HUES48 (cell line): ENCODE measurements around the gene WNT7A.
A peak's percentile ranks its signal among the peaks of the same experiment; 100 is the strongest.

Experiments used
- H3K27ac ChIP-seq: one replicate; pipeline ENCODE4 v1.7.0; 2013; ENCODE audit warnings: low read depth, low read length, inconsistent platforms
- H3K27me3 ChIP-seq: 2 replicates; pipeline ENCODE4 v1.6.1; 2013; ENCODE audit warnings: mild to moderate bottlenecking, low read length; ENCODE audit not compliant: control insufficient read depth, insufficient read depth
- H3K36me3 ChIP-seq: 2 replicates; pipeline ENCODE4 v1.6.1; 2013; ENCODE audit warnings: low read length; ENCODE audit not compliant: control insufficient read depth, insufficient read depth
- H3K4me1 ChIP-seq: 2 replicates; pipeline ENCODE4 v1.6.1; 2013; ENCODE audit warnings: mild to moderate bottlenecking, low read length; ENCODE audit not compliant: control insufficient read depth, insufficient read depth
- H3K4me3 ChIP-seq: 2 replicates; pipeline ENCODE4 v1.5.1; 2013; ENCODE audit warnings: mild to moderate bottlenecking, low read depth, low read length
- H3K9ac ChIP-seq: 2 replicates; pipeline ENCODE4 v1.6.1; 2013; ENCODE audit warnings: mild to moderate bottlenecking, low read depth, low read length, moderate library complexity
- H3K9me3 ChIP-seq: 2 replicates; pipeline ENCODE4 v1.6.1; 2013; ENCODE audit warnings: low read length; ENCODE audit not compliant: control insufficient read depth, insufficient read depth

Gene WNT7A

DNA sequence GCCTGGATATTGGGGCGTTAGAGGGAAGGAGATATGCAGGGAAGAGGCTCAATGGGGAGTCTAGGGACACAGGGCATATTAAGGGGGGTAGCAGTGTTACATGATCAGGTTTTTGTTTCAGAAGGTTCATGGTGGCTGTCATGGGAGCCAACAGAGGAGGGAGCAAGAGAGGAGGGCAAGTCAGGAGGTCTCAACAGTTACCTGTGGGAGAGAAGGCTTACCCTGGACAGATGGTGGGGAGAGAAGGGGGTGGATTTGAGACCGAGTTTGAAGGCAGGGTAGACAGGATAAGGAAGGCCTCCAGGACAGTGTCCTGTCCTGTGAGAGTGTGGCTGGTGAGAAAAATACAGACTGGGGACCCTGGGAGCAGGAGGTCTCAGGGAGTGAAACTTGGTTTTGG is 3.8 kb upstream of the WNT7A start:
- H3K9ac ChIP-seq: no peak overlapping the region
- peaks cover 62% of the 10 kb centered on the region for H3K27me3 ChIP-seq
- no peaks in the 10 kb centered on the region for H3K36me3 ChIP-seq
- peaks cover 7% of the 10 kb centered on the region; the same call in 1 of the 2 replicates for H3K4me1 ChIP-seq
- no peak overlapping the region for H3K4me3 ChIP-seq
- no peak overlapping the region for H3K27ac ChIP-seq
- no peaks in the 10 kb centered on the region for H3K9me3 ChIP-seq

DNA sequence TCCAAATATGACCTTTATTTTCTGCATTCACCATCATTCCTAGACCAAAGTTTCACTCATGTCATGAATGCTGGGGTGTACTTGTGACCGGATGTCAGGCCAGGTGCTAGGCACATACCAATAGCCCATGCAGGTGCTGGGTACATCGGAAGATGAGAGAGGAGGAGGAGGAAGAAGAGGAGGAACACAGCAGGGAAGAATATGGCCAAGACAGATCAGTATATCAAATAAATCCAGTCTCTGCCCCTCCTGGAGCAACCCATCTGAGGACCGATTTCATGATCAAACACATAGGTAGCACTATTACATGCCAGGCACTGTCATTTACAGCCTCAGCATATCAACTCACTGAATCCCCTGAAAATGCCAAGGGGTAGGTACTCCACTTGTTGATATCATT is 3.0 kb upstream of the WNT7A start:
- H3K9me3 ChIP-seq: no peaks in the 10 kb centered on the region
- no peak overlapping the region for H3K4me3 ChIP-seq
- peaks cover 70% of the 10 kb centered on the region for H3K27me3 ChIP-seq
- H3K27ac ChIP-seq: no peak overlapping the region
- H3K9ac ChIP-seq: no peak overlapping the region
- H3K4me1 ChIP-seq: peaks cover 9% of the 10 kb centered on the region; the same call in 1 of the 2 replicates
- no peaks in the 10 kb centered on the region for H3K36me3 ChIP-seq

DNA sequence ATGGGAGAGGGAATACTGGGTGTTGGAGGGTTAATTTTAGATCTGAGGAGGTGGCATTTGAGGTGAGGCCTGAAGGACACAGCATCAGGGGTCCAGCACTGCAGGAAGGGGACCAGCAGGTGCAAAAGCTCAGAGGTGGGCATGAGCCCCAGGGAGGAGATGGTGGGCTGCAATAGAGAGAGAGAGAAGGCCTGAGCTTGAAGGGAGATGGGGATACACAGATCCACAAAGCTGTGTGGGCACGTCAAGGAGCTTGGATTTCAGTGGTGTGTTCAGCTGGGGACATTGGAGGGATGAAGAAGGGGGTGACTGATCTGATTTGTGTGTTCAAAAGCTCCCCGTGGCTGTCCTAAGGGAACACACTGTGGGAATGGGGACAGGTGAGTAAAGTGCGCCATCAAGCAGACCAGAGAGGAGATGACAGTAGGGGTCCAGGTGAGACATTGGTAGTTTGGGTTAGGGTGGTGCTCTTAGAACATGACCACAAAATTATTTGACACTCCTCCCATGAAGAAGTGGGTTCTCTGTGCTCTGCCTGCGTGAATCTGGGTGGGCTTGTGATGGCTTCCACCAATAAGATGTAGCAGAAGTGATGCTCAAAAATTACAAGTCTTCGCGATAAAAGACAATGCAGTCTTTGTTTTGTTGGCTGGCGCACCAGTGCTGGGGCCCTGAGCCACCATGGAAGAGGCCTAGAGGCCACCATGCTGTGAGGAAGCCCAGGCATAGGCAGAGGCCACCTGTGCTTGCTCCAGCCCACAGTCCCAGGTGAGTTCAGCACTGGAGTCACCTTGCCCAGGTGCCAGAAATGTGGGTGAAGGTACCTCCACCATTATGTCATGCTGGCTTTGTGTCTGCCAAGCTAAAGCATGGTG is 1.9 kb upstream of the WNT7A start:
- no peak overlapping the region for H3K4me3 ChIP-seq
- no peaks in the 10 kb centered on the region for H3K9me3 ChIP-seq
- H3K27me3 ChIP-seq: peaks cover 81% of the 10 kb centered on the region
- H3K27ac ChIP-seq: no peak overlapping the region
- no peaks in the 10 kb centered on the region for H3K36me3 ChIP-seq
- no peak overlapping the region for H3K9ac ChIP-seq
- peaks cover 9% of the 10 kb centered on the region; the same call in 1 of the 2 replicates for H3K4me1 ChIP-seq

DNA sequence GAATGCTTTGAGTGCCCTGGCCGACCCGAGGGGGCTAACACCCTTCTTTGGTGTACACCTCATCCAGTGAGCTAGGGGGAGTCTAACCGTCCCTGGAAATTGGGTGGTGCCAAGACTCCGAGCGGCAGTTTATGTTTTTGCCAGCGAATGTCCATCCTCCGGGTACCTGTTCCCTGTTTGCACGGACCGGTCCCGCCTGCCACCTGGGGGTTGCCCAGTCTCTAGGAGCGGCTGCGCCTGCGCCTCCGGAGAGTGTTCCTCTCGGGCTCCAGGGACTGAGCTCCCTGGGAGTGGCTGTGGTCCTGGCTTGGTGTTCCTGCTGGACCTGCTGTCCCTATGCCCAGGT is 913 bp upstream of the WNT7A start:
- Histone ChIP-seq H3K9ac (no peak overlapping the region), H3K4me1 (peaks cover 9% of the 10 kb centered on the region; the same call in 1 of the 2 replicates), H3K9me3 (no peaks in the 10 kb centered on the region), H3K27me3 (peaks cover 86% of the 10 kb centered on the region), H3K27ac (no peak overlapping the region), H3K36me3 (no peaks in the 10 kb centered on the region), H3K4me3 (peak overlapping the region; percentile 71)

DNA sequence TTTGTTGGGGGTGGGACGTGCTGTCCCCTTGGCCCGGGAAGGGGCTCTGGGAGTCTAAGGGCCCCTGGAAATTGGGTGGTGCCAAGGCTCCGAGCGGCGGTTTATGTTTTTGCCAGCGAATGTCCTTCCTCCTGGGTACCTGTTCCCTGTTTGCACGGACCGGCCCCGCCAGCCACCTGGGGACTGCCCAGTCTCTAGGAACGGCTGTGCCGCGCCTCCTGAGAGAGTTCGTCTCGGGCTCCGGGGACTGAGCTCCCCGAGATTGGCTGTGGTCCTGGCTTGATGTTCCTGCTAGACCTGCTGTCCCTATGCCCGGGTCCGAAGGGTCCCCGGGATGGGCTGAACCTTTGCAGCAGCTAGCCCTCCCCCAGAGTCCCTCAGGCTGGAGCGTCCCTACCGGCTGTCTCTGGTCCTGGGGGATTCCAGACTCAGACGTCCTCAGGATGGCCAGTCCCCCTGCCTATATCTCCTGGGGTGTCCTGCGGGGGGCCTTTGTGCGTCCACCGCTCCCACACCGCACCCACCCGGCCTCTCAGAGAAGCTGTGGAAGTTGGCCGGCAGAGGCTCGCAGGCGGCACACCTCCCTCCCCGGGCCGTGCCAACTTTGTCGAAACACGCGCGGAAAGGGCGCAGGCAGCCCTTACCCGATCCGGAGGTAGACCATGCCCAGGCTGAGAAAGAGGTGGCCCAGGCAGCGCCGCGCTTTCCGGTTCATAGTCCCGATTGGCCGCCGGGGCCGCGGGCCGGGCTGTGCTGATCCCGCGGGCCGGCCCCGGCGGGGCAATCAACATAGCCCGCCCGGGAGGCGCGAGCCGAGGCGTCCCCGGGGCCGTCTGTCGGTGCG is 547 bp downstream of the WNT7A start:
- H3K27me3 ChIP-seq: peaks cover 99% of the 10 kb centered on the region
- no peak overlapping the region for H3K27ac ChIP-seq
- no peak overlapping the region for H3K9ac ChIP-seq

DNA sequence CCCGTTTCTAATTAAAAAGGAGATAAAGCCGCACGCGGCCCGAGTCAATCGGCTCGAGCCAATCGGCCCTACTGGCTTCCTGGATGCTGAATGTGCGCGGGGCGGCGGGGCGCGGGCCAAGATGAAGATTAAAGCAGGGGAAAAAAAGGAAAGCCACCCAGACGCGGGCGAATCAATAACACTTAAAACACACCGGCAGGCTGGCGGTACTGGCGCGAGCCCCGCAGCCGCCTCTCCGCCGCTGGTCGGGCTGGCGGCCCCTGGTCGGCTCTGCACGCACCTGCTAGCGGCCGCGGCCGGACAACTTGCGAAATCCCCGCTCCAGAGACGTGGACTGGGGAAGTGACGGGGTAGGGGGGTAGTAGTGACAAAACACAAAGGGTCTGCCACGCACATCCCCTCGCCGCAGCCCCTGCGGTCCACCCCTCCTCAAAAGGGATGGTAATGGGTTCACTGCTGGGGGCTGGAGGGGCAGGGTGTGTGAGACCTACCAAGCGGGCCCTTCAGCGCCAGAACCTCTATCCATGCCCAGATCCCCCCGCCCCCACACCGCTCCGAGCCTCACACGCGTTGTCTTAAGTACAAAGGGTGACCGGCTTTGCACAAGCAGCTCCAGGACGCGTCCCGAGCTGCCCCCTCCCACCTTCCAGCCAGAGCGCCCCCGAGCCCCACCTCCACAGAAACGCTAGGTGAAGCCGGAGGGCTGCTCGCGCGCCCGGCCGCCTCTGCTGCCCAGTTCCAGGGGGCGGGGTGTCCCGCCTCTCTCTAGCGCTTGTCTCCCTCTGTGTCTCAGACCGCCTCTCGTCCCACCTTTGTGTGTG is 1.4 kb downstream of the WNT7A start:
- H3K27ac ChIP-seq: no peak overlapping the region
- H3K4me1 ChIP-seq: peaks cover 13% of the 10 kb centered on the region
- H3K9me3 ChIP-seq: no peaks in the 10 kb centered on the region
- H3K9ac ChIP-seq: no peak overlapping the region
- no peaks in the 10 kb centered on the region for H3K36me3 ChIP-seq
- H3K4me3 ChIP-seq: peak overlapping the region; percentile 61
- H3K27me3 ChIP-seq: peaks cover 95% of the 10 kb centered on the region

More for the DNA sequence above, 547 bp downstream of the WNT7A start:
- Histone ChIP-seq H3K36me3 (no peaks in the 10 kb centered on the region), H3K9me3 (no peaks in the 10 kb centered on the region), H3K4me1 (peaks cover 9% of the 10 kb centered on the region; the same call in 1 of the 2 replicates), H3K4me3 (peak overlapping the region; percentile 61)

DNA sequence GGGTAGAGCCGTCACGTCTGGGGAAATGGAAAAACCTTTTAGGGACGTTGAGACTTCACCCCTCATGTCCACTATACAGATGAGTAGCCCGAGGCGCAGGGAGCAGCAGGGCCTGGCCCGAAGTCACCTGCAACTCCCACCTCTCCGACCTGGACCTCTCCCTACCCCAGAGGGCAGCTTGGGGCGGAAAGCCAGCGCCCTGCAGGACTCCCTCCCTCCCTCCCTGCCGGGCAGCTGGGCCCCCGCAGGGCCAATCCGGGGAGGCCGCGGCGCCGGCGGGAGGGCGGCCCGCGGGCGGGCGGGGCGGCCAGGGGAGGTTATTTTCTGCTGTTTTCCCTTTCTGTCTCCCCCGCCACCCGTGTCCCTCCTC is 2.0 kb downstream of the WNT7A start:
- Histone ChIP-seq H3K9me3 (no peaks in the 10 kb centered on the region), H3K36me3 (no peaks in the 10 kb centered on the region), H3K27ac (no peak overlapping the region), H3K27me3 (peaks cover 89% of the 10 kb centered on the region), H3K9ac (no peak overlapping the region), H3K4me1 (peaks cover 19% of the 10 kb centered on the region), H3K4me3 (peak overlapping the region; percentile 61; the same call in 1 of the 2 replicates)

DNA sequence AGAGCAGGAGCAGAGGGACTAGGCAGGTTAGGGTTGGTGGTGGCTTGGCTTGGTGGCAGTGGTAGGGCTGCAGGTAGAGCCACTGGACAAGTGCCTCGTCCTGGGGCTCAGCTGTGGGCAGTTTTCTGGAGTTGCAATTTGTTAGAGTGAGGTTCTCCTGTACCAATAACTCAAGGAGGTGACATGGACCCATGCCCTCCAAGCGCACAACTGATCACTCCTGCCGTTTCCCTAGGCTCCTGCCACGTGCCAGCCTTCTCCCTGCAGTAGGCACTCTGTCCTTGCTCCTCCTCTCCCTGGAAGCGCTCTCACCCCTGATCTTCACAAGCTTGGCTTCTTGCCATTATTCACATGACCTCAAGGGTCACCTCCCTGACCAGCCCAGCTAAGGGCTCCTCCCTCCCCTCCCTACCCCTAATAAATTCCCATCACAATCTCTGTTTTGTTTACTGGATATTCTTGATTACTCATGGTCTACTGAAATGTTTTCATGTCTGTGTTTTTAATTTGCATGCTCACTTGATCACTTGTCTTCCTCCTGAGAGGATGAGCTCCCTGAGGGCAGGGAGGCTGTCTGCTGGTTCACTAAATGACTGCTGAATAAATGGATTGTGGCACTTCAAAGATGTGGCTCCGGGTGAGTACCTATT is 3.3 kb downstream of the WNT7A start:
- Histone ChIP-seq H3K27me3 (peaks cover 79% of the 10 kb centered on the region), H3K4me3 (no peak overlapping the region), H3K9me3 (no peaks in the 10 kb centered on the region), H3K36me3 (no peaks in the 10 kb centered on the region), H3K9ac (no peak overlapping the region), H3K4me1 (peaks cover 20% of the 10 kb centered on the region), H3K27ac (no peak overlapping the region)

DNA sequence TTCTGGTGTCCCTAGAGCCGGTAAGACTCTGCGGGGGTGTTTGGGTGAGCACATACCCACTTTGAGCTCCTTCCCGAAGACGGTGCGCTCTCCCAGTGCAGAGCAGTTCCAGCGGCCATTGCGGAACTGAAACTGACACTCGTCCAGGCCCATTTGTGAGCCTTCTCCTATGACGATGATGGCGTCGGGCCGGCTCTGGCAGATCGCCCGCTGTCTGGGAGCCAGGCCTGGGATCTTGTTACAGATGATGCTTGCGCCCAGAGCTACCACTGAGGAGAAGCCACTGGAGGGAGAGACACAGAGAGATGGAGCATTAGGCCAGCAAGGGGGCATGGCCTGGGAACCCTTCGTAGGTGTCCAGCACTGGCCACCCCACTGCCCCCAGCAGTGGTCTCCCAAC is 5.0 kb downstream of the WNT7A start:
- Histone ChIP-seq H3K4me1 (peaks cover 20% of the 10 kb centered on the region), H3K36me3 (no peaks in the 10 kb centered on the region), H3K27ac (no peak overlapping the region), H3K9ac (no peak overlapping the region), H3K9me3 (no peaks in the 10 kb centered on the region), H3K27me3 (peaks cover 63% of the 10 kb centered on the region), H3K4me3 (no peak overlapping the region)

DNA sequence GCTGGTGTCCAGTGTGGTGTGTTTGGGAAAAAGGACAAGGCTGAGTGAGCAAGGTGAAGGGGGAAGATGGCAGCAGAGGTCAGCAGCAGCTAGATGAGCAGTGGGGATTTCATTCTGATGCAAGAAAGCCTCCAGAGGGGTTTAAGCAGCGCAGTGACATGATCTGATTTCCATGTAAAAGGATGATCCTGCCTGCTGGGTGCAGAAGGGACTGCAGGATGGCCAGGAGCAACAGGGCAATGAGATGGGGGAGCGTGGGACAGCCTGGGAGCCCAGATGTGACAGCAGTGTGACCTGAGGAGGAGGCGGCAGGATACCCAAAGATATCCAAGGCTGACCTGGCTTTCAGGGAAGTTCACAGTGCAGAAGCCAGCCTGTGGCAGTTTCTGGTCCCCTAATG is 6.1 kb downstream of the WNT7A start:
- H3K27me3 ChIP-seq: peaks cover 52% of the 10 kb centered on the region
- H3K27ac ChIP-seq: no peak overlapping the region
- H3K9me3 ChIP-seq: no peaks in the 10 kb centered on the region
- H3K36me3 ChIP-seq: no peaks in the 10 kb centered on the region
- peaks cover 13% of the 10 kb centered on the region for H3K4me1 ChIP-seq
- H3K9ac ChIP-seq: no peak overlapping the region
- no peak overlapping the region for H3K4me3 ChIP-seq
